Endodermal cell (in vitro differentiated cells): ENCODE measurements around the gene PEA15. TPM values are rescaled to one million over a fixed set of nuclear protein-coding genes. Genes with fewer than 3 reads are reported as not detected.

Experiments
- DNase-seq: peaks from one replicate; pipeline ENCODE4 v3.0.0-alpha.2; 2017
- H3K27ac ChIP-seq: 2 replicates; pipeline ENCODE4 v1.5.1; 2013; ENCODE audit warnings: mild to moderate bottlenecking, low read depth, low read length, moderate library complexity
- H3K27me3 ChIP-seq: 2 replicates; pipeline ENCODE4 v1.6.1; 2013; ENCODE audit warnings: mild to moderate bottlenecking, low read length, moderate library complexity; ENCODE audit not compliant: insufficient read depth, control insufficient read depth, poor library complexity, severe bottlenecking
- H3K36me3 ChIP-seq: 2 replicates; pipeline ENCODE4 v1.7.0; 2013; ENCODE audit warnings: mild to moderate bottlenecking, low read length, moderate library complexity; ENCODE audit not compliant: control insufficient read depth, insufficient read depth
- H3K4me1 ChIP-seq: one replicate; pipeline ENCODE4 v1.7.0; 2013; ENCODE audit warnings: low read length; ENCODE audit not compliant: control insufficient read depth, insufficient read depth
- H3K4me3 ChIP-seq: 2 replicates; pipeline ENCODE4 v1.5.1; 2013; ENCODE audit warnings: mild to moderate bottlenecking, low read length, moderate library complexity
- H3K9ac ChIP-seq: 2 replicates; pipeline ENCODE4 v1.6.1; 2013; ENCODE audit warnings: mild to moderate bottlenecking, low read length, moderate library complexity; ENCODE audit not compliant: poor library complexity, severe bottlenecking; ENCODE audit errors: extremely low read depth
- H3K9me3 ChIP-seq: 2 replicates; pipeline ENCODE4 v1.6.1; 2013; ENCODE audit warnings: mild to moderate bottlenecking, low read length, moderate library complexity; ENCODE audit not compliant: control insufficient read depth
- H3K27ac Mint-ChIP-seq: 2 replicates; pipeline ENCODE4 v1.8.0; 2020; ENCODE audit warnings: mixed read lengths
- H3K27me3 Mint-ChIP-seq: 2 replicates; pipeline ENCODE4 v1.8.0; 2021; ENCODE audit warnings: mild to moderate bottlenecking, mixed read lengths; ENCODE audit not compliant: insufficient read depth
- H3K36me3 Mint-ChIP-seq: 2 replicates; pipeline ENCODE4 v1.8.0; 2020; ENCODE audit warnings: low read depth, mixed read lengths
- H3K4me1 Mint-ChIP-seq: 2 replicates; pipeline ENCODE4 v1.8.0; 2020; ENCODE audit warnings: mixed read lengths
- H3K4me3 Mint-ChIP-seq: 2 replicates; pipeline ENCODE4 v1.8.0; 2020; ENCODE audit warnings: mild to moderate bottlenecking, moderate library complexity, mixed read lengths
- H3K9me3 Mint-ChIP-seq: 2 replicates; pipeline ENCODE4 v1.8.0; 2020; ENCODE audit warnings: mild to moderate bottlenecking, mixed read lengths
- WGBS, 2 experiments: methylation state at CpG; one replicate each; pipeline versions ENCODE4 v1.1.5 to v1.1.7; 2013; ENCODE audit warnings: missing lambda C conversion rate in 2 of 2, mixed read lengths in 1 of 2; ENCODE audit not compliant: insufficient coverage in 1 of 2, insufficient read length in 1 of 2; 5-methylcytosine and 5-hydroxymethylcytosine counted together
- total RNA-seq, 2 donors: library from RNA; stranded (reverse); fragmentation: NEBNext Ultra II Directional in 1 of 2; extraction: Animal tissue kit (Norgen Biotek cat#: 25700) in 1 of 2; gene quantifications; 2 replicates in 1 of 2; 3 replicates in 1 of 2; pipeline ENCODE4 v1.2.1, GENCODE V29; 2021
- TF ChIP-seq, protein P1 (sequence below): fragments of 200-600 bp; sonication (generic); conservative IDR thresholded peaks from 2 replicates; pipeline ENCODE4 v1.5.0; 2021; ENCODE audit warnings: antibody characterized with exemption, mild to moderate bottlenecking

PEA15 gene
- total RNA-seq, 2 donors from 2014 or later, result 55.9 to 56.3 TPM

DNA sequence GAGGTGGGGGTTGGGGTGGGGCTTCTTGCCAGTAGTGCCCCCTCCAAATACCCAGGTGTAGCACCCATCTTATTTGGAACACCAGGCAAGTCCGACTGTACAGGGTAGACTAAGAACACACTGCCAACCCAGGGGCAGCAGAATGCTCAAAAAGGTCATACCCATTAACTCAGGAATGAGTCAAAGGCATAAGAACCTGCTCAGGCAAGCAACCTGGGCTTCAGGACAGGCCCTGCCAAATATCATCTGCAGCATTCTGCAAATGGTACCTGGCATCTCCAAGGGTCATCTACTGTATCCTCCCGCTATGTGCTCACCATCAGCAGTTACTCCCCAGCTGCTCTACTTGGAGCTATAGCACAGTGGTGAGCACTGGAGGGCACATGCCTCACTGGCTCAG is 19.4 kb downstream of the PEA15 start:
- no peaks in the 10 kb centered on the region for H3K4me1 ChIP-seq
- H3K4me1 Mint-ChIP-seq, result no peaks in the 10 kb centered on the region
- no peak overlapping the region for H3K4me3 Mint-ChIP-seq
- no peak for DNase-seq
- peaks cover 67% of the 10 kb centered on the region for H3K36me3 Mint-ChIP-seq
- TF ChIP-seq, protein P1, sequence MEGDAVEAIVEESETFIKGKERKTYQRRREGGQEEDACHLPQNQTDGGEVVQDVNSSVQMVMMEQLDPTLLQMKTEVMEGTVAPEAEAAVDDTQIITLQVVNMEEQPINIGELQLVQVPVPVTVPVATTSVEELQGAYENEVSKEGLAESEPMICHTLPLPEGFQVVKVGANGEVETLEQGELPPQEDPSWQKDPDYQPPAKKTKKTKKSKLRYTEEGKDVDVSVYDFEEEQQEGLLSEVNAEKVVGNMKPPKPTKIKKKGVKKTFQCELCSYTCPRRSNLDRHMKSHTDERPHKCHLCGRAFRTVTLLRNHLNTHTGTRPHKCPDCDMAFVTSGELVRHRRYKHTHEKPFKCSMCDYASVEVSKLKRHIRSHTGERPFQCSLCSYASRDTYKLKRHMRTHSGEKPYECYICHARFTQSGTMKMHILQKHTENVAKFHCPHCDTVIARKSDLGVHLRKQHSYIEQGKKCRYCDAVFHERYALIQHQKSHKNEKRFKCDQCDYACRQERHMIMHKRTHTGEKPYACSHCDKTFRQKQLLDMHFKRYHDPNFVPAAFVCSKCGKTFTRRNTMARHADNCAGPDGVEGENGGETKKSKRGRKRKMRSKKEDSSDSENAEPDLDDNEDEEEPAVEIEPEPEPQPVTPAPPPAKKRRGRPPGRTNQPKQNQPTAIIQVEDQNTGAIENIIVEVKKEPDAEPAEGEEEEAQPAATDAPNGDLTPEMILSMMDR, result no peak
- no peak overlapping the region for H3K27ac Mint-ChIP-seq
- H3K9me3 Mint-ChIP-seq, result no peaks in the 10 kb centered on the region
- H3K36me3 ChIP-seq, result peaks cover 96% of the 10 kb centered on the region
- H3K9ac ChIP-seq, result no peak overlapping the region
- no peaks in the 10 kb centered on the region for H3K9me3 ChIP-seq
- H3K4me3 ChIP-seq, result no peak overlapping the region
- no peaks in the 10 kb centered on the region for H3K27me3 ChIP-seq
- 93 to 100% methylated on average over 1 to 2 of the region's 2 CpGs for WGBS, 2 experiments
- no peaks in the 10 kb centered on the region for H3K27me3 Mint-ChIP-seq
- no peak overlapping the region for H3K27ac ChIP-seq

DNA sequence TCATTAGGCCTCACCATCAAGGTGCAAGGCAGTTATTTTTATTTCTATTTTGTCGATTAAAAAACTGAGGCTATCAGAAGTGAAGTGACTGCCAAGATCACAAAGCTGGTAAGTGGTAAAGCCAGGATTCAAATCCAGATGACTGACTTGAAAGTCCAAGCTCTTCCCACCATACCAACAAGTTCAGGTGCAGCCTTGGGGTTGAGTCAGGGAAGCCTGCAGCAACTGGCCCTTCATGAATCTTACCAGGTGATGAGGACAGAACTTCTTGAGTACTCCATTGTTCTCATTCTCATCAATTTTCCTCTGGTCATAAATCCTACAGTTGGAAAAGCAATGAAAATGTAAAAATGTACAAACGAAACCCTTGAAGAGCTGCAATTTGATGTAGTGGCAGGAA is 20.2 kb downstream of the PEA15 start:
- H3K36me3 Mint-ChIP-seq, result peaks cover 70% of the 10 kb centered on the region
- 90 to 100% methylated on average over 2 of the region's 2 CpGs for WGBS, 2 experiments
- peaks cover 95% of the 10 kb centered on the region for H3K36me3 ChIP-seq

DNA sequence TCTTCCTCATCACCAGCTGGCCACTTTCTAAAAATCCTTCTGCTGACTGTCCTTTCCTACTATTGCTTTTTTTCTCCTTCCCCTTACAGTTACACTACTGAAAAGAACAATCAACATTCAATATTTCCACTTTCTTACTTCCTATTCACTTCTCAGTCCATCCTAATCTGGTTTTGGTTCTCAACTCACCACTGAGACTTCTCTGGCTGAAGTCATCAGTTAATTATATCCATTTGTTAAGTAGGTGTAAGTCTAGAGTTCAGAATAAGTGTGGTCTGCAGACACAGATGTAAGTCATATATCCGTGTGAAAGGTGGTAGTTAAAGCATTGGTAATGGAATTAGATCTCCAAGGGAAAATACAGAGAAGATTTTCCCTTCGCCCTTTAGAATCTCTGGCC is 21.4 kb downstream of the PEA15 start:
- Mint-ChIP-seq H3K27ac (no peak overlapping the region), H3K9me3 (no peaks in the 10 kb centered on the region), H3K36me3 (peaks cover 75% of the 10 kb centered on the region), H3K27me3 (no peaks in the 10 kb centered on the region), H3K4me1 (no peaks in the 10 kb centered on the region), H3K4me3 (no peak overlapping the region)
- no peak for DNase-seq
- Histone ChIP-seq H3K4me1 (no peaks in the 10 kb centered on the region), H3K9ac (no peak overlapping the region), H3K9me3 (no peaks in the 10 kb centered on the region), H3K27ac (no peak overlapping the region), H3K27me3 (no peaks in the 10 kb centered on the region), H3K36me3 (peaks cover 95% of the 10 kb centered on the region), H3K4me3 (no peak overlapping the region)
- WGBS, 2 experiments, result 92 to 100% methylated on average over 1 to 2 of the region's 2 CpGs
- TF ChIP-seq, protein P1, result no peak

More for the DNA sequence above, 20.2 kb downstream of the PEA15 start:
- DNase-seq, result no peak
- Mint-ChIP-seq H3K4me1 (no peaks in the 10 kb centered on the region), H3K4me3 (no peak overlapping the region), H3K27ac (no peak overlapping the region), H3K9me3 (no peaks in the 10 kb centered on the region), H3K27me3 (no peaks in the 10 kb centered on the region)
- Histone ChIP-seq H3K9ac (no peak overlapping the region), H3K27me3 (no peaks in the 10 kb centered on the region), H3K27ac (no peak overlapping the region), H3K9me3 (no peaks in the 10 kb centered on the region), H3K4me1 (no peaks in the 10 kb centered on the region), H3K4me3 (no peak overlapping the region)
- TF ChIP-seq, protein P1, result no peak
